Measurements from ENCODE around the gene PRRT2. TPM values are rescaled to one million over a fixed set of nuclear protein-coding genes. Genes with fewer than 3 reads are reported as not detected.
"Not testable (repeated sequence)": the region's sequence is repeated elsewhere in the genome, so short reads cannot be mapped to it uniquely, and the experiment has no call there.

Gene PRRT2
- total RNA-seq, 2 donors from 2014 or later, result 8.2 to 15.7 TPM

- no peaks in the 10 kb centered on the region for H3K9me3 Mint-ChIP-seq
- no peak for DNase-seq
- TF ChIP-seq CTCF (conservative IDR thresholded peaks at IDR 0.05), result no peak
- Histone ChIP-seq H3K9me3 (ENCODE audit: control insufficient read depth, low read length) (no peaks in the 10 kb centered on the region), H3K36me3 (ENCODE audit: control insufficient read depth, insufficient read depth, low read length) (no peaks in the 10 kb centered on the region), H3K4me1 (ENCODE audit: control insufficient read depth, insufficient read depth, low read length) (no peaks in the 10 kb centered on the region), H3K27me3 (ENCODE audit: control insufficient read depth, insufficient read depth, low read length, poor library complexity, severe bottlenecking) (no peaks in the 10 kb centered on the region), H3K4me3 (ENCODE audit: low read length) (no peak overlapping the region), H3K9ac (ENCODE audit: extremely low read depth, low read length, poor library complexity, severe bottlenecking) (no peak overlapping the region), H3K27ac (ENCODE audit: low read depth, low read length) (no peak overlapping the region)
- no peak overlapping the region for H3K27ac Mint-ChIP-seq
- no peaks in the 10 kb centered on the region for H3K36me3 Mint-ChIP-seq (ENCODE audit: low read depth)
- no peak overlapping the region for H3K4me3 Mint-ChIP-seq
- WGBS, 2 experiments (ENCODE audit: insufficient coverage in 1 of 2, insufficient read length in 1 of 2), result 90 to 100% methylated on average over 1 to 2 of the region's 2 CpGs
- peaks cover 3% of the 10 kb centered on the region for H3K4me1 Mint-ChIP-seq
- H3K27me3 Mint-ChIP-seq (ENCODE audit: insufficient read depth), result peaks cover 47% of the 10 kb centered on the region
Measured at GRCh38 chr16:29784157-29784556, 27.8 kb upstream of the PRRT2 start.

- no peaks in the 10 kb centered on the region for H3K4me1 ChIP-seq (ENCODE audit: control insufficient read depth, insufficient read depth, low read length)
- H3K9ac ChIP-seq (ENCODE audit: extremely low read depth, low read length, poor library complexity, severe bottlenecking), result no peak overlapping the region
- H3K27ac ChIP-seq (ENCODE audit: low read depth, low read length), result no peak overlapping the region
- H3K4me1 Mint-ChIP-seq, result peaks cover 6% of the 10 kb centered on the region
- no peak overlapping the region for H3K4me3 ChIP-seq (ENCODE audit: low read length)
- DNase-seq, result peak; percentile 96
- peaks cover 38% of the 10 kb centered on the region for H3K27me3 Mint-ChIP-seq (ENCODE audit: insufficient read depth)
- no peak overlapping the region for H3K27ac Mint-ChIP-seq
- H3K36me3 Mint-ChIP-seq (ENCODE audit: low read depth), result no peaks in the 10 kb centered on the region
- H3K27me3 ChIP-seq (ENCODE audit: control insufficient read depth, insufficient read depth, low read length, poor library complexity, severe bottlenecking), result no peaks in the 10 kb centered on the region
- peak; percentile 96 for TF ChIP-seq CTCF (conservative IDR thresholded peaks at IDR 0.05)
- no peaks in the 10 kb centered on the region for H3K9me3 ChIP-seq (ENCODE audit: control insufficient read depth, low read length)
- 11 to 13% methylated on average over 23 to 38 of the region's 38 CpGs for WGBS, 2 experiments (ENCODE audit: insufficient coverage in 1 of 2, insufficient read length in 1 of 2)
- H3K9me3 Mint-ChIP-seq, result no peaks in the 10 kb centered on the region
- H3K36me3 ChIP-seq (ENCODE audit: control insufficient read depth, insufficient read depth, low read length), result no peaks in the 10 kb centered on the region
- H3K4me3 Mint-ChIP-seq, result peak overlapping the region; percentile 45
Measured at GRCh38 chr16:29784901-29785500, 27.0 kb upstream of the PRRT2 start.

- H3K4me1 ChIP-seq (ENCODE audit: control insufficient read depth, insufficient read depth, low read length); H3K27ac ChIP-seq (ENCODE audit: low read depth, low read length); H3K9me3 Mint-ChIP-seq; H3K27ac Mint-ChIP-seq; H3K36me3 ChIP-seq (ENCODE audit: control insufficient read depth, insufficient read depth, low read length); H3K9me3 ChIP-seq (ENCODE audit: control insufficient read depth, low read length); H3K27me3 ChIP-seq (ENCODE audit: control insufficient read depth, insufficient read depth, low read length, poor library complexity, severe bottlenecking); H3K9ac ChIP-seq (ENCODE audit: extremely low read depth, low read length, poor library complexity, severe bottlenecking); H3K36me3 Mint-ChIP-seq (ENCODE audit: low read depth); H3K4me3 Mint-ChIP-seq; H3K4me3 ChIP-seq (ENCODE audit: low read length); DNase-seq: not testable (repeated sequence)
- Mint-ChIP-seq H3K4me1 (peaks cover 13% of the 10 kb centered on the region), H3K27me3 (ENCODE audit: insufficient read depth) (peaks cover 21% of the 10 kb centered on the region)
- 88 to 90% methylated on average over 4 of the region's 4 CpGs for WGBS, 2 experiments (ENCODE audit: insufficient coverage in 1 of 2, insufficient read length in 1 of 2)
Measured at GRCh38 chr16:29787155-29787554, 24.8 kb upstream of the PRRT2 start.

- Histone ChIP-seq H3K4me1 (ENCODE audit: control insufficient read depth, insufficient read depth, low read length) (no peaks in the 10 kb centered on the region), H3K27me3 (ENCODE audit: control insufficient read depth, insufficient read depth, low read length, poor library complexity, severe bottlenecking) (no peaks in the 10 kb centered on the region), H3K9ac (ENCODE audit: extremely low read depth, low read length, poor library complexity, severe bottlenecking) (peak overlapping the region; percentile 74), H3K27ac (ENCODE audit: low read depth, low read length) (peak overlapping the region; percentile 78), H3K36me3 (ENCODE audit: control insufficient read depth, insufficient read depth, low read length) (peaks cover 15% of the 10 kb centered on the region), H3K9me3 (ENCODE audit: control insufficient read depth, low read length) (no peaks in the 10 kb centered on the region), H3K4me3 (ENCODE audit: low read length) (peak overlapping the region; percentile 90)
- Mint-ChIP-seq H3K27me3 (ENCODE audit: insufficient read depth) (peaks cover 12% of the 10 kb centered on the region), H3K36me3 (ENCODE audit: low read depth) (peaks cover 13% of the 10 kb centered on the region), H3K4me3 (peak overlapping the region; percentile 99), H3K4me1 (peaks cover 21% of the 10 kb centered on the region), H3K9me3 (no peaks in the 10 kb centered on the region), H3K27ac (peak overlapping the region; percentile 93)
- DNase-seq, result no peak
- TF ChIP-seq CTCF (conservative IDR thresholded peaks at IDR 0.05), result no peak
- 82% methylated on average over 20 of the region's 20 CpGs for WGBS, 2 experiments (ENCODE audit: insufficient coverage in 1 of 2, insufficient read length in 1 of 2)
Measured at GRCh38 chr16:29789775-29790182, 22.2 kb upstream of the PRRT2 start.

Measured in endodermal cell (in vitro differentiated cells).